ENCODE results near the gene INSIG2. TPM values are rescaled to one million over a fixed set of nuclear protein-coding genes. Genes with fewer than 3 reads are reported as not detected.

INSIG2 gene
- total RNA-seq, 1 donor from 2014 or later: 27.6 TPM

DNA sequence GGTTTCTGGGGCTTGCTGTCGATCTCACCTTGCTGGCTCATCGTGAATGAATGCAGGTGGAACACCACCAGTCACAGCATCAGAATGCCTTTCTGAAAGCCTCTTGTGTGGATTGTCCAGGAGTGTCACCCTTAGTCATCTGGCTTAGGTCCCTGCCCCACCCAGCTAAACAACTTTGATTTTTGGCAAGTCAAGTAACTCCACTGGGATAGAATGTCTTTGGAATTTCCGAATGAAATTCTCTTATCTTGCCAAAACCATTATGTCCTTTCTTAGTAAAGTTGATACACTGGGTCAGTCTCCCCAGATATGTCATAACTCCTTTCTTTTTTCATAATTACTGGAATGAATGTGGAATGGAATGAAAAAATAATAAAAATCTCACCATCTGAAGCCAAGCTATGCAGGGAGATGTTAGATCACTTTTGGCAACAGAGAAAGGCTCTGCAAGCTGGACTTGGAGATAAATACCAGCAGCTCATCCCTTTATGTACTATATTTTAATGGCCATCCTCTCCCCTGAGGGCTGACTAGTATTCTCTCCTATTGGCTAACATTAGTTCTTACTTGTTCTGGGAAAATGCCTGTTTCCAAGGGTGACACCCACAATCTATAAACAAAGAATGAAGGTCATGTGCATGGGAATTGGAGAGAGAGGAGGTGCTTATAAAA is 35.4 kb downstream of the INSIG2 start:
- intact Hi-C loops (cut with micrococcal nuclease): no loop called here

DNA sequence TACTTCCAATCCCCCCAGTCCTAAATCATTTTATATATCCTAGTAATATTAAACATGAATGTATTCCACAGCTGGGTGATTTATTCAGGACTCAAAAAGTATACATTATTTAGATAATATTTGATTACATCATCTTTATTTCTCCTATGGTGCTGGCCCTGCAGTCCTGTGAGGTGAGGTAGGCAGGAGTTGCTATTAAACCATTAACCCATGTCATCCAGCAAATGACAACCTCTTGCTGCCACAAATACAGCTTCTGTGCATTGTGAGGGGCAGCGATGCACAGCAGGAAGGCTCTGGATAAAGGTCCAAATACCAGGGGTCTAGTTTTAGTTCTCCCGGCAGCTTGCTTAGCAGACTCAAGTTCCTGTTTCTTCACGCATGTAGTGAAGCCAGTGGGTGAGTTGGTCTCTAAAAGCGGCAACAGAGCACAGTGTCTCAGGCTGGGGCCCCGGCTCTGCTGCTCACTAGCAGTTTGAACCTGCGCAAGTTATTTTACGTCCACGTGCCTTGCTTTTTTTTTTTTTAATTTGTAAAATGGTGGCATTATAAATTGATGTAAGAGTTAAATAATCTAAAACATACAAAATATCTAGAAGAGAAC is 36.1 kb downstream of the INSIG2 start:
- intact Hi-C loops (cut with micrococcal nuclease): no loop called here

DNA sequence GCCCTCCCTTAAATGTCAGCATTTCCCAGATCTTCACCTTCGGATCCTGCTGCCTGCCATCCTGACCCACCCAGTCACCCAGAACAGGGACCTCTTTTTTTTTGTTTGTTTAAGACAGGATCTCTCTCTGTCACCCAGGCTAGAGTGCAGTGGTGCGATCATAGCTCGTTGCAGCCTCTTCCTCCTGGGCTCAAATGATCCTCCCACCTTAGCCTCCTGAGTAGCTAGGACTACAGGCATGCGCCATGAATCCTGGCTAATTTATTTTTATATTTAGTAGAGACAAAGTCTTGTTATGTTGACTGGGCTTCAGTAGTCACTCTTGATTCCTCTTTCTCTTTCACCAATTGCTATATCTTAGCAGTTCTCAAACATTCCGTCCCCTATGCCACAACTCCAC is 39.0 kb downstream of the INSIG2 start:
- intact Hi-C loops (cut with micrococcal nuclease): no loop called here

DNA sequence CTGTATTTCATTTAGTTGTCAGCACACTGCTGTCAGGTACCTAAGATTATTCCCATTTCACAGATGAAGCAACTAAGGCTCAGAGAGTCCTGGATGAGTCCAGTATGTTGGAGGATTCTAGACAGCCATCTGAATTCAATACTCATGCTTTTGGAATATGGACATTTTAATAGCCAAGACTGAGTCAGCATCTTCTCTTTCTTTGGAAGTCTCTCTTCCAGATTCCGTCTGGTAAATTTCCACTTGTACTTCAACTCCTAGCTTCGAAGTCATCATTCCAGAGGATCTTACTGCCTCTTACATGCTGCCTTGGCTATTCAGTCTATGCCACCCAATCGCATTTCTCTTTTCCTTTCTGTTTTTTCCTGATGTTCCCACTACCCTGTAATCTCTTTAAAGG is 40.6 kb downstream of the INSIG2 start:
- intact Hi-C loops (cut with micrococcal nuclease): no loop called here

DNA sequence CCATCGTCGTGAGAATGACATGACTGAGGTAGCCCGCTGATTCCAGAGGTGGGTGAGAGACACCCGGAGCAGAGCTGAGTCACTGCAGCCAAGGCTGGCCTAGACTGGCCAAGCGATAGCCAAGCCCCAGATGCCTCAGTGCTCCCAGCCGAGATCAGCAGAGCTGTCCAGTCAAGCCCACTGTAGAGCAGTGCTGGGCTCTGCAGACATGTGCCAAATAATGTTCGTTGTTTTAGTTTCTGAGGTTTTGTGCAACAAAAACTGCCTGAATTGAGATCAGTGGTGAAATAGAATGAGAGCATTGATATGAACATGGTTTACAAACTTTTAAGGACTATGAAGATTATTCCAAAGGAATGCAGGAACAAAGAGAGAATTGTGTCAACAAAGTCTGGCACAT is 42.1 kb downstream of the INSIG2 start:
- intact Hi-C loops (cut with micrococcal nuclease): no loop called here

DNA sequence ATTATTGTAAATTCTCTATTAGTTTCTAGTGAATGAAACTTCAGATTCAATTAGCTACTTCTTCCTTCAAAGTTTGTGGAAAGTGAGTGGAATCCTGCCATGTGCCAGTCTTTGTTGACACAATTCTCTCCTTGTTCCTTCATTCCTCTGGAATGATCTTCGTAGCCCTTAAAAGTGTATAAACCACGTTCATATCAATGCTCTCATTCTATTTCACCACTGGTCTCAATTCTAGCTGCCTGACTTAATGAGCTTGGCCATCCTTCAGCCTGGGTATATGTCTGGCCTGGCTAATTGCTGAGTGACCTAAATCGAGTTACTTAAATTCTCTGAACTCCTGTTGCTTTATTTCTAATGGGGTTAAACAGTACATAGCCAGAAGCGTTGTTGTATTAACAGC is 43.5 kb downstream of the INSIG2 start:
- intact Hi-C loops (cut with micrococcal nuclease): loop anchor here (1.0 kb wide), 1 partner anchor 43 kb away; the partner anchor contains the start of gene INSIG2

DNA sequence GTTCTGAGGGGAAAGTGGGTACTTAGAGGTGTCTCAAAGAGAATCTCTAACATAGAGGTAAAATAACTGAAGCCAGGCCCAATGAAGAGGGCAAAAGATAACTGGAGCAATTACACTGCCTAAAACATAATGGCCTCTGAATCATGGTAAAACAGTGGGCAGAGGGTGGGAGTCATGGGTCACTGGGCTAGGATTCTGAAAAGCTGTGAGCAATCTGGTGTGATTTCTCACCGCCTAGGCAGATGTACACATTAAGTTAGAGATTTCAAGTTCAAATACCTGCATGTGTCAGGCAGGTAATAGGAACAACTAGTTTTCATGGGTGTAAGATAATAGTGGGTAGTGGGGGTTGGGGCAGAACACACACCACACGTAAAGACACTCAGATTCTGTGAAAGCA is 45.6 kb downstream of the INSIG2 start:
- intact Hi-C loops (cut with micrococcal nuclease): no loop called here

DNA sequence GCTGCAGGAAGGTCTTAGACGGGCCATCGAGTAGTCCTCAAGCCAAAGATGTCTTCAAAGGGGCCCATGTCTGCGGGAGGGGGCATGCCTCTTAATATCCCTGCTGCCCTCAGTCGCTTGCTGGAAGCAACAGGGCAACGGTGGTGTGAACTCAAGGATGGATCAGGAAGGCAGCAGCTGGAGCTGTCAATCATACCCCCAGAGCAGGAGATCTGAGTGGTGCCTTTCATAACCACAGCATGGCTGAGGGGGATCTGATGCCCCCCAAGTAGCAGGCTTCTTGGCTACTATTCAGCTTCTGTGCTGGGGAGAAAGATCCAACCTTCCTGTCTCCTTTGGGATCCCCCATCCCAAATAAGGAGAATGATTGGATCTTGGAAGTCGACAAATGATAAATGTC is 46.4 kb downstream of the INSIG2 start:
- intact Hi-C loops (cut with micrococcal nuclease): no loop called here

DNA sequence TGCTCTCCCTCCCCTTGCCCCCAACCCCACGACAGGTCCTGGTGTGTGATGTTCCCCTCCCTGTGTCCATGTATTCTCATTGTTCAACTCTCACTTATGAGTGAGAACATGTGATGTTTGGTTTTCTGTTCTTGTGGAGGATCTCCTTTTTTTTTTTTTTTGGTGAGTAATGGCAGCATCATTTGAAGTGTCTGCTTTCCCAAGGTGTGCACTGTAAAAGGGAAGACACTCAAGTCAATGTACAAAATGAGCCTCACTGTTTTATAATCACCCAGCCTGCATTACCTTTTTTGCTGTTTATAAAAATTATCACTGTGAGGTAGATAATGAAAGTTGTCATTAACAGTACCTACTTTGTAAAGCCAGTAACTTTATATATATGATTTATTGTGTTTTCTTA is 56.9 kb downstream of the INSIG2 start:
- intact Hi-C loops (cut with micrococcal nuclease): loop anchor here (5.0 kb wide), 1 partner anchor 113 kb away; no protein-coding TSS in a partner anchor

DNA sequence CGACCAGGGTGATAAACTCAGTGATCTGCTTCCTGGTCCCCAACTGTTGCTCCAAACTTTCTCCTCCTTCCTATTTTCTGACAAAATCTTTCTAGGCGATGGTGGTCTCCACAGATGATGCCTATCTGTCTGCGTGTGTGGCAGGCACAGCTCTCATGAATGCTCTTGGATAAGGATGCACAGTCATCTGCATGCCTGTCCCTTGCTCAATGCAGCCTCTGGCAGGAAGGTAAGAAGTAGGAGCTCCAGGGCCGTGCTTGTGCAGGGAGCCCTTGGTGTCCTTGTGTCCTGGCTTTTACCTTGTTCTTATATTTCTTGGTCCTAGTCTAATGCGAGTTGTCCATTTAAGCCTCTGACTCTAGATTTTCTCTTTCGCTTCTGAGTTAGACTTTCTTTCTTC is 57.5 kb downstream of the INSIG2 start:
- intact Hi-C loops (cut with micrococcal nuclease): loop anchor here (5.0 kb wide), 1 partner anchor 114 kb away; no protein-coding TSS in a partner anchor

DNA sequence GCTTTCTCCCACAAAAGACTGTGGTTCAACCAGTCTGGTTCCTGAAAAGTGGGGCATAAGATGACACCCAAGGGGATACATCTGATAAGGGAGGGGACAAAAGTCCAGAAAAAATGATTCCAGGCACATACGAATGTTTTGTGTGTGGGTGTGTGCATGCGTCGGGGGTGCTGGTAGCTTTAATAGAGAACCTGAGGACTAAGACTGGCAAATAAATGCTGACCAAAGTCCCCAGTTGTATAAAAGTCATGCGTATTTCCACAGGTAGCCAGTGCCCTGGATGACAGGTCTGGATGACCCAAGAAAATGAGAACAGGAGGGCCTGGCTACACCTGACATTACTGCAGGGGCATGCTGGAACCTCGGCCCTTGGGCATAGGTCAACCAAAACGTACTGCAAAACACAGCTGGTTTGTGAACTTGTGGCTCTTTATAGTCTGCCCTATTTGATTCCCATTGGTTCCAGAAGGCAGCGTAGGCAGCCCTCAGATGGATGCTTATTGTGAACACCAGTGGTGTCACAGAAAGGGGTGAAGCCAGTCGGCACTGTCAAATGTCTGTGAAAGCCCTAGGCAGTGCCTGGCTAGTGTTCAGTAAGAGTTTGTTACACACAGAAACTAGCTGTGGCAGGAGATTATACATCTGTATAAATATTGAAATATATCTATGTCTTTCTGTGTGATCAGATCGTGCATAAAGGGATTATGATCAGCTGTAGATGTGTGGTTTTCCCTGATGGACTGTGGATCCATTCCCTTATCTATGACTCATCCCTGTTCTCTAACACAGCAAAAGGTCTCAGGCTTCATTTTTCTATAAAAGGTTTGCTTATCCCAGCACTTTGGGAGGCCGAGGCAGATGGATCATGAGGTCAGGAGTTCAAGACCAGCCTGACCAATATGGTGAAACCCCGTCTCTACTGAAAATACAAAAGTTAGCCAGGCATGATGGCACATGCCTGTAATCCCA is 58.3 kb downstream of the INSIG2 start:
- intact Hi-C loops (cut with micrococcal nuclease): loop anchor here (5.0 kb wide), 1 partner anchor 114 kb away; no protein-coding TSS in a partner anchor

DNA sequence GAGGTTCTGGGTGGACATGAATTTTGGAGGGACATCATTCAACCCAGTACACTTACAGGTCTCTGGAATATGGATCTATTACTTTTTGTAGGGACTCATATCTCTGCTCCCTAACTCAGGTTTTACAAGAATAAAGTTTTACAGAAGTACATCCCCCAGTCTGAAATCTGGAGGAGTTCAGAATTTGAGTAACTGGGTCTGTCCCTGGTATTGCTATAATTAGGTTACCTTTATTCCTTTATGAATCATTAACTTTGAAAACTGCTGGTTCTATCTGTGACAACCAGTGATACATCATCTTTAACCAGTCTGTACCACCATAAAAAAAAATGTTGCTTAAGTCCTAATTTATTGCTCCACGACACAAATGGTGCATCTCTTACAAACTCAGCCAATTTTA is 59.9 kb downstream of the INSIG2 start:
- intact Hi-C loops (cut with micrococcal nuclease): loop anchor here (5.0 kb wide), 1 partner anchor 116 kb away; no protein-coding TSS in a partner anchor

DNA sequence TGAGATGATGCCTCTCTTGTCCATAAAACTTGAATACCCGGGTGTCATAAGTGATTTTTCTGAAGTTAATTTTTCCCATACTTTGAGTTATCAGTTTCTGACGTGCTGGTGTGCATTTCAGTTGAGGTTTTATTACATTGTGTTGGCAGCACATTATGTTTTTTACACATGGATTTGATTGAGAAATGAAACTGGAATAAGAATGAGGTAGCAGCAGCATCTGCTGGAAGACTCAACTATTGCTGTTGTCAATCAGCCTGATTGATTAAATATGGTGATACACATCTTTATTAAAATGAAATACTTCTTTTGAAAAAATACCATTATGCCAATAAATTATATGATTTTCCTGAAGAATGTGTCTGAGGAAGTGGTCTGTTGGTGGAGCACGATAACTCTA is 60.5 kb downstream of the INSIG2 start:
- intact Hi-C loops (cut with micrococcal nuclease): loop anchor here (1.0 to 5.0 kb wide), 2 partner anchors 103 to 117 kb away; no protein-coding TSS in a partner anchor

DNA sequence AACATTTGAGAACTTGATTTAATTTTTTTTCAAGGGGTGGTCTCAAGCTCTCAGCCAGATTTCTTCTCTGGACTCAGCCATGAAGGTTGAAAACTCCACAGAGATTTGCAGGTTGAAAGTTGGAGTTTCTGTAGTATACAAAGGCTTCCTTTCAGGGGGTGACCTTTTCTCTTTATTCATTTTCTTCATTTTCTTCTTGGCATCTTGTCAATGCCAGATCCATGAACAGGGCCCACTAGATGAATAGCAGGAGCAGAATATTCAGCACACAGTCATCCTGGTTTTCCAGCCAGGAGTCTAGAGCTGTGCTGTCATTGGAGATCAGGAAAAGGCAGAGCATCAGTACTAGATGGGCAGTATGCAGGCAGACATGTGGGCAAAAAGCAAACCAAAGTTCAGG is 62.0 kb downstream of the INSIG2 start:
- intact Hi-C loops (cut with micrococcal nuclease): no loop called here

DNA sequence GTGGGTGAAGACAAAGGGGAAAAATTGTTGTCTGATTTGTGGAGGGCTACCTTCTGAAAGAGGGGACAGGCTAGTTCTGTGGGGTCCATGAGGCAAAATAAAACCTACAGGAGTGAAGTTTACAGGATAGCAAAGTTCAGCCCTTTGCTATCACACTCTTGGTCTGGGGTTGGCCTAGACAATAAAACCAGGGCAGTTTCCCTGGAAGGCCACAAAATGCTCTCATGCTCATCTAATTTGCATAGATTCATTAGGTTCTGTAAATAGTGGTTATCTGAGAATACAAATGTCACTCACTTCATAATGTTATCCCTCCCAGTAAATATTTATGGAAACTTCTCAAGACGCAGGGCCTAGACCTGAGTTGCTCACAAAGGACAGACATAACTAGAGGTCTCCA is 63.6 kb downstream of the INSIG2 start:
- intact Hi-C loops (cut with micrococcal nuclease): no loop called here

DNA sequence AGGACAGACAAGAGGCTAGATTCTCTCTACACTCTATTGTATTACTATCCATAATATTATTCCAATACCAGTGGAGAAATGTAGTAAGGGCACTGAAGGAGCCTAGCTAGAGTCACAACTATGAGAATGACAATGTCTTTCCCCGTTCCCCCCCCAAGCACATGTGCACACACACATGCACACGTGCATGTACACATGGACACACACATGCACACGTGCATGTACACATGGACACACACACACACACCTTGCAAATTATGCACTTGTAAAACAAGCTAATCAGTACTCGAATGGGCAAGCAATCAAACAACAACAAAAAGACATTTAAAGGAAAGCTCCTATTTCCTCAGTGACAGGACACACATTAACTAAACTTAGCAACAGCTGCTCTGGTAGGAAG is 65.2 kb downstream of the INSIG2 start:
- intact Hi-C loops (cut with micrococcal nuclease): no loop called here

DNA sequence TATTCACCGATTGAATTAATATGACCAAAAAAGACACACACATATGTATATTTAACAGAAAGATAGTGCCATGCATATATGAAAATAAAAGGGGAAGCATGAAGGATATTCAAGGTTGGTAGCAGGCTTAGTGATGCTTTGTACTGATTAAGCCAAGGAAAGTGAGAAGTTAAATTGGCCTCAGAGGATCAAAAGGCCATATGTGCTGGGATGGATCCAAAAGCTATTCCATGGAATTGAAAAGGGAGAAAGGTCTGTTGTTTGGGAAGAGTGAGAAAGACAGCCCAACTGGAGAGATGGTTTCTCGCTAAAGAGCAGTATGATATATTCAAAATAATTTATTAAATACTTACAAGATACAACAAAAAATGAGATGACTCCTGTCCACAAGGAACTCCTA is 65.9 kb downstream of the INSIG2 start:
- intact Hi-C loops (cut with micrococcal nuclease): no loop called here

Other genes with a start within 250 kb of the INSIG2 start
- 34.8 and 41.2 TPM in 2 replicates for gene CCDC93, start 74.4 kb upstream of the INSIG2 start, total RNA-seq